ENCODE data around the gene DNMT3A. TPM values are rescaled to one million over a fixed set of nuclear protein-coding genes. Genes with fewer than 3 reads are reported as not detected.

DNMT3A gene
- total and polyA plus RNA-seq, 2 donors (not counting 1 experiment from before 2014, with no cell fraction given): 8.9 to 24.5 TPM

GRCh38 chr2:25219621-25220020 lies 122.1 kb downstream of the DNMT3A start:
- Histone ChIP-seq H4K20me1 (ENCODE audit: control insufficient read depth, insufficient read depth, low read length, poor library complexity, severe bottlenecking) (no peaks in the 10 kb centered on the region), H3K4me1 (ENCODE audit: control insufficient read depth in 2 of 2, insufficient read depth in 2 of 2, low read length in 2 of 2) (peaks cover 4 to 23% of the 10 kb centered on the region in 2 donors), H3K9ac (ENCODE audit: low read length) (no peak overlapping the region), H3K9me3 (ENCODE audit: control extremely low read depth in 1 of 3, control insufficient read depth in 2 of 3, insufficient read depth in 1 of 3, low read length in 2 of 3) (peaks cover 0 to 4% (median 0%) of the 10 kb centered on the region in 3 donors), H3K27me3 (replicated peaks in 1 of 4; ENCODE audit: control extremely low read depth in 1 of 4, control insufficient read depth in 3 of 4, insufficient read depth in 4 of 4, low read length in 3 of 4) (no peaks in the 10 kb centered on the region), H2AFZ (ENCODE audit: insufficient read depth, low read depth, low read length, poor library complexity, severe bottlenecking) (no peak overlapping the region), H3K4me2 (replicated peaks; ENCODE audit: low read depth, low read length, poor library complexity, severe bottlenecking) (no peak overlapping the region), H3K27ac (ENCODE audit: low read length in 2 of 2) (no peak overlapping the region), H3K4me3 (ENCODE audit: control extremely low read depth in 1 of 5, extremely low read depth in 1 of 5, insufficient read depth in 1 of 5, low read depth in 2 of 5, low read length in 4 of 5) (no peak overlapping the region), H3K79me2 (ENCODE audit: control insufficient read depth, insufficient read depth, low read length) (no peaks in the 10 kb centered on the region), H3K36me3 (replicated peaks in 1 of 2; ENCODE audit: control extremely low read depth in 1 of 2, control insufficient read depth in 1 of 2, extremely low read depth in 1 of 2, insufficient read depth in 2 of 2, low read length in 1 of 2) (no peaks in the 10 kb centered on the region)
- Mint-ChIP-seq H3K4me1 (peaks cover 15% of the 10 kb centered on the region), H3K4me3 (no peak overlapping the region), H3K27ac (no peak overlapping the region), H3K27me3 (no peaks in the 10 kb centered on the region), H3K9me3 (ENCODE audit: insufficient read depth) (no peaks in the 10 kb centered on the region)
- intact Hi-C loops (cut with micrococcal nuclease): no loop called here
- 100% methylated on average over 3 of the region's 3 CpGs for WGBS (ENCODE audit: insufficient coverage)
- no peak for DNase-seq
- ChIA-PET CTCF (interaction anchor here (0.5 to 1.4 kb wide), 3 partner anchors 54 to 303 kb away, joined by 3 to 7 read pairs (median 5); no protein-coding TSS in a partner anchor), POLR2A (no interaction called here)
- no peak for TF ChIP-seq EZH2 (IDR thresholded peaks at IDR 0.05; ENCODE audit: borderline replicate concordance, insufficient read depth, low read depth, low read length, poor library complexity, severe bottlenecking)
- TF ChIP-seq, protein P1, sequence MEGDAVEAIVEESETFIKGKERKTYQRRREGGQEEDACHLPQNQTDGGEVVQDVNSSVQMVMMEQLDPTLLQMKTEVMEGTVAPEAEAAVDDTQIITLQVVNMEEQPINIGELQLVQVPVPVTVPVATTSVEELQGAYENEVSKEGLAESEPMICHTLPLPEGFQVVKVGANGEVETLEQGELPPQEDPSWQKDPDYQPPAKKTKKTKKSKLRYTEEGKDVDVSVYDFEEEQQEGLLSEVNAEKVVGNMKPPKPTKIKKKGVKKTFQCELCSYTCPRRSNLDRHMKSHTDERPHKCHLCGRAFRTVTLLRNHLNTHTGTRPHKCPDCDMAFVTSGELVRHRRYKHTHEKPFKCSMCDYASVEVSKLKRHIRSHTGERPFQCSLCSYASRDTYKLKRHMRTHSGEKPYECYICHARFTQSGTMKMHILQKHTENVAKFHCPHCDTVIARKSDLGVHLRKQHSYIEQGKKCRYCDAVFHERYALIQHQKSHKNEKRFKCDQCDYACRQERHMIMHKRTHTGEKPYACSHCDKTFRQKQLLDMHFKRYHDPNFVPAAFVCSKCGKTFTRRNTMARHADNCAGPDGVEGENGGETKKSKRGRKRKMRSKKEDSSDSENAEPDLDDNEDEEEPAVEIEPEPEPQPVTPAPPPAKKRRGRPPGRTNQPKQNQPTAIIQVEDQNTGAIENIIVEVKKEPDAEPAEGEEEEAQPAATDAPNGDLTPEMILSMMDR (IDR thresholded peaks at IDR 0.05): no peak
- no peak for ATAC-seq (ENCODE audit: low read depth)

DNA sequence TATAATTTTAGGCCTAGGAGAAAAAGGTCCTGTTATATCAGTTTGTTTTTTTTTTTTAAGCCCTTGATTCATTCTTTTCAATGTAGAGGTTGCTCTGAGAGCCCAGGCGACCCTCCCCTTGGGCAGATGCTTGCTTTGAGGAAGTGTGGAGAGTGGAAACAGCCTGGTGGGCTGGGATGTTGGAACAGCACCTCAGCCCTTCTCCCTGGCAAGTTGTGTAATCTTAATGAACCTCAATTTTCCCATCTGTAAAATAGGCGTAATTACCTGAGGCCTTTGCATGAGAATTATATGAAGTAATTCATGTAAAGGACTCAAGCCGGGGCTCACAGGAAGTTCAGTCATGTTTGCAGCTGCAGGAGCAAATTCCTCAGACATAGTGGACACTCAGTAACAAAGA lies 123.6 kb downstream of the DNMT3A start:
- Histone ChIP-seq H3K27me3 (replicated peaks in 1 of 4; ENCODE audit: control extremely low read depth in 1 of 4, control insufficient read depth in 3 of 4, insufficient read depth in 4 of 4, low read length in 3 of 4) (no peaks in the 10 kb centered on the region), H3K4me1 (ENCODE audit: control insufficient read depth in 2 of 2, insufficient read depth in 2 of 2, low read length in 2 of 2) (peaks cover 4 to 24% of the 10 kb centered on the region in 2 donors), H3K9me3 (ENCODE audit: control extremely low read depth in 1 of 3, control insufficient read depth in 2 of 3, insufficient read depth in 1 of 3, low read length in 2 of 3) (peaks cover 0 to 4% (median 0%) of the 10 kb centered on the region in 3 donors), H3K4me2 (replicated peaks; ENCODE audit: low read depth, low read length, poor library complexity, severe bottlenecking) (no peak overlapping the region), H3K36me3 (replicated peaks in 1 of 2; ENCODE audit: control extremely low read depth in 1 of 2, control insufficient read depth in 1 of 2, extremely low read depth in 1 of 2, insufficient read depth in 2 of 2, low read length in 1 of 2) (no peaks in the 10 kb centered on the region), H2AFZ (ENCODE audit: insufficient read depth, low read depth, low read length, poor library complexity, severe bottlenecking) (no peak overlapping the region), H3K9ac (ENCODE audit: low read length) (no peak overlapping the region), H3K27ac (ENCODE audit: low read length in 2 of 2) (no peak overlapping the region), H3K79me2 (ENCODE audit: control insufficient read depth, insufficient read depth, low read length) (no peaks in the 10 kb centered on the region), H4K20me1 (ENCODE audit: control insufficient read depth, insufficient read depth, low read length, poor library complexity, severe bottlenecking) (no peaks in the 10 kb centered on the region), H3K4me3 (ENCODE audit: control extremely low read depth in 1 of 5, extremely low read depth in 1 of 5, insufficient read depth in 1 of 5, low read depth in 2 of 5, low read length in 4 of 5) (no peak overlapping the region)
- peaks cover 18% of the 10 kb centered on the region for H3K4me1 Mint-ChIP-seq
- H3K9me3 Mint-ChIP-seq (ENCODE audit: insufficient read depth): no peaks in the 10 kb centered on the region
- TF ChIP-seq, protein P1 (IDR thresholded peaks at IDR 0.05): no peak
- TF ChIP-seq EZH2 (IDR thresholded peaks at IDR 0.05; ENCODE audit: borderline replicate concordance, insufficient read depth, low read depth, low read length, poor library complexity, severe bottlenecking): no peak
- ATAC-seq (ENCODE audit: low read depth) (no peak), DNase-seq (no peak)
- WGBS (ENCODE audit: insufficient coverage): 85% methylated on average over 2 of the region's 3 CpGs
- no peaks in the 10 kb centered on the region for H3K27me3 Mint-ChIP-seq
- CTCF ChIA-PET: interaction anchor here (1.2 kb wide), 1 partner anchor 91 kb away, joined by 3 read pairs; no protein-coding TSS in a partner anchor
- H3K4me3 Mint-ChIP-seq: no peak overlapping the region
- POLR2A ChIA-PET: no interaction called here
- no peak overlapping the region for H3K27ac Mint-ChIP-seq
- intact Hi-C loops (cut with micrococcal nuclease): no loop called here

Data from B cell (primary cell).